Measurements from ENCODE around the gene AIRE. TPM values are rescaled to one million over a fixed set of nuclear protein-coding genes. Genes with fewer than 3 reads are reported as not detected.

Gene AIRE
- total RNA-seq, 1 donor from 2014 or later = not detected

- DNase-seq (ENCODE audit: low read depth) = no peak
- TF ChIP-seq CTCF (conservative IDR thresholded peaks at IDR 0.05; ENCODE audit: low read depth, low read length) = no peak
- no peak overlapping the region for H3K4me3 ChIP-seq (ENCODE audit: low read depth, low read length)
These were observed 46.1 kb downstream of the AIRE start for GRCh38 chr21:44331650-44332307.

DNA sequence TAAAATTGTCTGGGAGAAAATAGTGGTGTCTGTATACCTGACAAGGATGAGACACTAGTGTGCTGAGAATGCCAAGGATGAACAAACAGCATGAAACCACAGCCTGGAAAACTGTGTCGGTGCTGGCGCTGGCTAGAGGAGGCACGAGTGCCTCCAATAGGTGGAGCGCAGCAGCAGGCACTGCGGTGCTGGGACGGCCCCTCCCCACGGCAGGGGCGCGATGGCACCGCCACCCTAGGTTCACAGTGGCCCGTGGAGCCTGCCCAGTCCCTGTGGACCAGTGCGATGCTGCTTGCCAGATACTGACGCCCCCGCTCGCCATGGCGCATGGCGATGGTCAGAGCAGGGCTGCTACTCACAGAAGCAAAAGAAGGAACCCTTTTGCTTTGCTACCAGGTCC is 46.7 kb downstream of the AIRE start:
- H3K4me3 ChIP-seq (ENCODE audit: low read depth, low read length) = no peak overlapping the region
- TF ChIP-seq CTCF (conservative IDR thresholded peaks at IDR 0.05; ENCODE audit: low read depth, low read length) = no peak
- no peak for DNase-seq (ENCODE audit: low read depth)

GRCh38 chr21:44332965-44333364 is 47.3 kb downstream of the AIRE start:
- DNase-seq (ENCODE audit: low read depth) = no peak
- H3K4me3 ChIP-seq (ENCODE audit: low read depth, low read length) = no peak overlapping the region

GRCh38 chr21:44333509-44334328 is 48.0 kb downstream of the AIRE start:
- no peak overlapping the region for H3K4me3 ChIP-seq (ENCODE audit: low read depth, low read length)
- TF ChIP-seq CTCF (conservative IDR thresholded peaks at IDR 0.05; ENCODE audit: low read depth, low read length) = no peak
- DNase-seq (ENCODE audit: low read depth) = no peak

More at GRCh38 chr21:44332965-44333364, 47.3 kb downstream of the AIRE start:
- no peak for TF ChIP-seq CTCF (conservative IDR thresholded peaks at IDR 0.05; ENCODE audit: low read depth, low read length)

- TF ChIP-seq CTCF (conservative IDR thresholded peaks at IDR 0.05; ENCODE audit: low read depth, low read length) = no peak
- no peak for DNase-seq (ENCODE audit: low read depth)
- no peak overlapping the region for H3K4me3 ChIP-seq (ENCODE audit: low read depth, low read length)
These were observed 48.8 kb downstream of the AIRE start for GRCh38 chr21:44334329-44335030.

- no peak for DNase-seq (ENCODE audit: low read depth)
- no peak overlapping the region for H3K4me3 ChIP-seq (ENCODE audit: low read depth, low read length)
- TF ChIP-seq CTCF (conservative IDR thresholded peaks at IDR 0.05; ENCODE audit: low read depth, low read length) = no peak
These were observed 49.8 kb downstream of the AIRE start for GRCh38 chr21:44335266-44336059.

Data from epithelial cell of proximal tubule (primary cell).